GM10248 (cell line): ENCODE data around the gene KIAA1217.

ENCODE experiments used
- CTCF ChIA-PET: fragments of 300-600 bp; sonication (Branson Sonifier 250); formaldehyde crosslinking; extraction: SDS; loops from one replicate; lab custom pipeline; 2021; ENCODE audit warnings: antibody characterized with exemption; lab: Yijun Ruan, JAX
- POLR2A ChIA-PET: fragments of 350-650 bp; sonication (Branson Sonifier 250); formaldehyde crosslinking; extraction: SDS; loops from one replicate; lab custom pipeline; 2020; ENCODE audit warnings: antibody characterized with exemption; lab: Yijun Ruan, JAX
- DNase-seq: peaks from one replicate; pipeline ENCODE4 v3.0.0; 2012; ENCODE audit errors: extremely low spot score
- TF ChIP-seq, protein P1 (sequence below): IDR thresholded peaks from 2 replicates; pipeline ENCODE4 v1.5.1; 2012; ENCODE audit warnings: mild to moderate bottlenecking, low read depth; ENCODE audit errors: extremely low read depth, missing control alignments, control extremely low read depth

Gene KIAA1217

GRCh38 chr10:24596217-24596930 lies 387.4 kb downstream of the KIAA1217 start:
- ChIA-PET CTCF (interaction anchor here (1.1 to 1.4 kb wide), 2 partner anchors 15 to 39 kb away, joined by 3 read pairs; no protein-coding TSS in a partner anchor), POLR2A (no interaction called here)
- TF ChIP-seq, protein P1, sequence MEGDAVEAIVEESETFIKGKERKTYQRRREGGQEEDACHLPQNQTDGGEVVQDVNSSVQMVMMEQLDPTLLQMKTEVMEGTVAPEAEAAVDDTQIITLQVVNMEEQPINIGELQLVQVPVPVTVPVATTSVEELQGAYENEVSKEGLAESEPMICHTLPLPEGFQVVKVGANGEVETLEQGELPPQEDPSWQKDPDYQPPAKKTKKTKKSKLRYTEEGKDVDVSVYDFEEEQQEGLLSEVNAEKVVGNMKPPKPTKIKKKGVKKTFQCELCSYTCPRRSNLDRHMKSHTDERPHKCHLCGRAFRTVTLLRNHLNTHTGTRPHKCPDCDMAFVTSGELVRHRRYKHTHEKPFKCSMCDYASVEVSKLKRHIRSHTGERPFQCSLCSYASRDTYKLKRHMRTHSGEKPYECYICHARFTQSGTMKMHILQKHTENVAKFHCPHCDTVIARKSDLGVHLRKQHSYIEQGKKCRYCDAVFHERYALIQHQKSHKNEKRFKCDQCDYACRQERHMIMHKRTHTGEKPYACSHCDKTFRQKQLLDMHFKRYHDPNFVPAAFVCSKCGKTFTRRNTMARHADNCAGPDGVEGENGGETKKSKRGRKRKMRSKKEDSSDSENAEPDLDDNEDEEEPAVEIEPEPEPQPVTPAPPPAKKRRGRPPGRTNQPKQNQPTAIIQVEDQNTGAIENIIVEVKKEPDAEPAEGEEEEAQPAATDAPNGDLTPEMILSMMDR: no peak
- DNase-seq: no peak

DNA sequence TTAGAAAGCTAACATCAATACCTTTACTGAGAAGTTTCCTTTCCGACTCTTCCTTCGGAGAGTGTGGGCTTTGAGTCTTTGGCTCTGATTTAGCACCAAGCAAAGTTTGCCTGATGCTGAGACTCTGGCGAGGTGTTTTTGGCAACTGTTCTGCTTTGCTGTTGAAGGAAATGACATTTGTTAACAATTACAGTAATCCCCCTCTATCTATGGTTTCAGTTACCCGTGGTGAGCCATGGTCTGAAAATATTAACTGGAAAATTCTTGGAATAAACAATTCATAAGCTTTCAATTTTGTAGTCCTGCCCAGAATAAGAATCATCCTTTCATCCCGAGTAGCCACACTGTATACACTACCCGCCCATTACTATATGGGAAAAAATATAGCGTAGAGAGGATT lies 388.5 kb downstream of the KIAA1217 start:
- ChIA-PET CTCF (interaction anchor here (1.0 to 1.4 kb wide), 3 partner anchors 11 to 40 kb away, joined by 3 read pairs; no protein-coding TSS in a partner anchor), POLR2A (no interaction called here)
- TF ChIP-seq, protein P1: no peak

More for the DNA sequence above, 388.5 kb downstream of the KIAA1217 start:
- no peak for DNase-seq
